ENCODE results near the gene USP10.

The USP10 gene

DNA sequence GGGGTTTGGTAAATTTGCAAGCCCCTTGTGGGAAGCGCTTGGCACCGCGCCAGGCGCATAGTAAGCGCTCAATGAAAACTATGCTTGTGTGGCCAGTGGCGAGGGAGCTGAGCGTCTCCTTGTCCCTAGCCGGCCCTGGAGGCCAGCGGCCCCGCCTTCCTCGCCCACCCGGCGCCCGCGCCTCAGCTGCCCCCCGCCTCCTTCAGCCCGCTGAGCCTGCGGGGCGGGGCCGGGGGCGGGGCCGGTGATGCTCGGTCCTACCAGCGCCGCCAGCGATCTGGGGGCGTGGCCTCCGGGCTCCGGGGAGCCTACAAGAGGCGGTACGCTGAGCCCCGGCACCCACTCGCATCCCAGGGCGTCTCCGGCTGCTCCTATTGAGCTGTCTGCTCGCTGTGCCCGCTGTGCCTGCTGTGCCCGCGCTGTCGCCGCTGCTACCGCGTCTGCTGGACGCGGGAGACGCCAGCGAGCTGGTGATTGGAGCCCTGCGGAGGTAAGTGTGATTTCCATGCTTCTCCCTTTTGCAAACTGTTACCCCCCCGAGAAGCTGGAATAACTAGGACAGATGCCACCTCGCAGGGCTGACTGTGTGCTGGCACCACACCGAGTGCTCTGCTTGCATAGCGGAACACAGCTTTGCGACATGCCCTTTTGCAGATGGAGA is 120.0 kb downstream of the USP10 start, which contains the start of gene CRISPLD2 (continued):
- no peak for TF ChIP-seq ZNF202 (tag by site-specific recombination; IDR thresholded peaks at IDR 0.05; ENCODE audit: borderline replicate concordance)
- TF ChIP-seq, protein P1, sequence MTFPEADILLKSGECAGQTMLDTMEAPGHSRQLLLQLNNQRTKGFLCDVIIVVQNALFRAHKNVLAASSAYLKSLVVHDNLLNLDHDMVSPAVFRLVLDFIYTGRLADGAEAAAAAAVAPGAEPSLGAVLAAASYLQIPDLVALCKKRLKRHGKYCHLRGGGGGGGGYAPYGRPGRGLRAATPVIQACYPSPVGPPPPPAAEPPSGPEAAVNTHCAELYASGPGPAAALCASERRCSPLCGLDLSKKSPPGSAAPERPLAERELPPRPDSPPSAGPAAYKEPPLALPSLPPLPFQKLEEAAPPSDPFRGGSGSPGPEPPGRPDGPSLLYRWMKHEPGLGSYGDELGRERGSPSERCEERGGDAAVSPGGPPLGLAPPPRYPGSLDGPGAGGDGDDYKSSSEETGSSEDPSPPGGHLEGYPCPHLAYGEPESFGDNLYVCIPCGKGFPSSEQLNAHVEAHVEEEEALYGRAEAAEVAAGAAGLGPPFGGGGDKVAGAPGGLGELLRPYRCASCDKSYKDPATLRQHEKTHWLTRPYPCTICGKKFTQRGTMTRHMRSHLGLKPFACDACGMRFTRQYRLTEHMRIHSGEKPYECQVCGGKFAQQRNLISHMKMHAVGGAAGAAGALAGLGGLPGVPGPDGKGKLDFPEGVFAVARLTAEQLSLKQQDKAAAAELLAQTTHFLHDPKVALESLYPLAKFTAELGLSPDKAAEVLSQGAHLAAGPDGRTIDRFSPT (tag by site-specific recombination; IDR thresholded peaks at IDR 0.05): peak; percentile 56; the same call in 1 of the 2 replicates
- 0 out of 2 replicates have a peak, but pooled peaks have one; percentile 24 for TF ChIP-seq ZNF692 (tag by site-specific recombination; IDR thresholded peaks at IDR 0.05)
- TF ChIP-seq ZSCAN4 (tag by site-specific recombination; IDR thresholded peaks at IDR 0.05): no peak
- TF ChIP-seq ZNF548 (tag by site-specific recombination; IDR thresholded peaks at IDR 0.05): no peak
- TF ChIP-seq ZNF112 (tag by site-specific recombination; IDR thresholded peaks at IDR 0.05): no peak
- peak; percentile 39 for TF ChIP-seq EGR2 (tag by site-specific recombination; IDR thresholded peaks at IDR 0.05; ENCODE audit: low read depth)
- peak; percentile 35; the same call in 1 of the 2 replicates for TF ChIP-seq KLF10 (tag by site-specific recombination; IDR thresholded peaks at IDR 0.05)
- no peak for TF ChIP-seq ZNF146 (tag by site-specific recombination; IDR thresholded peaks at IDR 0.05)
- TF ChIP-seq, protein P2, sequence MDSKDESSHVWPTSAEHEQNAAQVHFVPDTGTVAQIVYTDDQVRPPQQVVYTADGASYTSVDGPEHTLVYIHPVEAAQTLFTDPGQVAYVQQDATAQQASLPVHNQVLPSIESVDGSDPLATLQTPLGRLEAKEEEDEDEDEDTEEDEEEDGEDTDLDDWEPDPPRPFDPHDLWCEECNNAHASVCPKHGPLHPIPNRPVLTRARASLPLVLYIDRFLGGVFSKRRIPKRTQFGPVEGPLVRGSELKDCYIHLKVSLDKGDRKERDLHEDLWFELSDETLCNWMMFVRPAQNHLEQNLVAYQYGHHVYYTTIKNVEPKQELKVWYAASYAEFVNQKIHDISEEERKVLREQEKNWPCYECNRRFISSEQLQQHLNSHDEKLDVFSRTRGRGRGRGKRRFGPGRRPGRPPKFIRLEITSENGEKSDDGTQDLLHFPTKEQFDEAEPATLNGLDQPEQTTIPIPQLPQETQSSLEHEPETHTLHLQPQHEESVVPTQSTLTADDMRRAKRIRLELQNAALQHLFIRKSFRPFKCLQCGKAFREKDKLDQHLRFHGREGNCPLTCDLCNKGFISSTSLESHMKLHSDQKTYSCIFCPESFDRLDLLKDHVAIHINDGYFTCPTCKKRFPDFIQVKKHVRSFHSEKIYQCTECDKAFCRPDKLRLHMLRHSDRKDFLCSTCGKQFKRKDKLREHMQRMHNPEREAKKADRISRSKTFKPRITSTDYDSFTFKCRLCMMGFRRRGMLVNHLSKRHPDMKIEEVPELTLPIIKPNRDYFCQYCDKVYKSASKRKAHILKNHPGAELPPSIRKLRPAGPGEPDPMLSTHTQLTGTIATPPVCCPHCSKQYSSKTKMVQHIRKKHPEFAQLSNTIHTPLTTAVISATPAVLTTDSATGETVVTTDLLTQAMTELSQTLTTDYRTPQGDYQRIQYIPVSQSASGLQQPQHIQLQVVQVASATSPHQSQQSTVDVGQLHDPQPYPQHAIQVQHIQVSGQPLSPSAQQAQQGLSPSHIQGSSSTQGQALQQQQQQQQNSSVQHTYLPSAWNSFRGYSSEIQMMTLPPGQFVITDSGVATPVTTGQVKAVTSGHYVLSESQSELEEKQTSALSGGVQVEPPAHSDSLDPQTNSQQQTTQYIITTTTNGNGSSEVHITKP (tag by site-specific recombination; IDR thresholded peaks at IDR 0.05): 0 out of 2 replicates have a peak, but pooled peaks have one; percentile 35
- TF ChIP-seq ZNF266 (tag by site-specific recombination; IDR thresholded peaks at IDR 0.05; ENCODE audit: low read depth): no peak
- TF ChIP-seq, protein P3, sequence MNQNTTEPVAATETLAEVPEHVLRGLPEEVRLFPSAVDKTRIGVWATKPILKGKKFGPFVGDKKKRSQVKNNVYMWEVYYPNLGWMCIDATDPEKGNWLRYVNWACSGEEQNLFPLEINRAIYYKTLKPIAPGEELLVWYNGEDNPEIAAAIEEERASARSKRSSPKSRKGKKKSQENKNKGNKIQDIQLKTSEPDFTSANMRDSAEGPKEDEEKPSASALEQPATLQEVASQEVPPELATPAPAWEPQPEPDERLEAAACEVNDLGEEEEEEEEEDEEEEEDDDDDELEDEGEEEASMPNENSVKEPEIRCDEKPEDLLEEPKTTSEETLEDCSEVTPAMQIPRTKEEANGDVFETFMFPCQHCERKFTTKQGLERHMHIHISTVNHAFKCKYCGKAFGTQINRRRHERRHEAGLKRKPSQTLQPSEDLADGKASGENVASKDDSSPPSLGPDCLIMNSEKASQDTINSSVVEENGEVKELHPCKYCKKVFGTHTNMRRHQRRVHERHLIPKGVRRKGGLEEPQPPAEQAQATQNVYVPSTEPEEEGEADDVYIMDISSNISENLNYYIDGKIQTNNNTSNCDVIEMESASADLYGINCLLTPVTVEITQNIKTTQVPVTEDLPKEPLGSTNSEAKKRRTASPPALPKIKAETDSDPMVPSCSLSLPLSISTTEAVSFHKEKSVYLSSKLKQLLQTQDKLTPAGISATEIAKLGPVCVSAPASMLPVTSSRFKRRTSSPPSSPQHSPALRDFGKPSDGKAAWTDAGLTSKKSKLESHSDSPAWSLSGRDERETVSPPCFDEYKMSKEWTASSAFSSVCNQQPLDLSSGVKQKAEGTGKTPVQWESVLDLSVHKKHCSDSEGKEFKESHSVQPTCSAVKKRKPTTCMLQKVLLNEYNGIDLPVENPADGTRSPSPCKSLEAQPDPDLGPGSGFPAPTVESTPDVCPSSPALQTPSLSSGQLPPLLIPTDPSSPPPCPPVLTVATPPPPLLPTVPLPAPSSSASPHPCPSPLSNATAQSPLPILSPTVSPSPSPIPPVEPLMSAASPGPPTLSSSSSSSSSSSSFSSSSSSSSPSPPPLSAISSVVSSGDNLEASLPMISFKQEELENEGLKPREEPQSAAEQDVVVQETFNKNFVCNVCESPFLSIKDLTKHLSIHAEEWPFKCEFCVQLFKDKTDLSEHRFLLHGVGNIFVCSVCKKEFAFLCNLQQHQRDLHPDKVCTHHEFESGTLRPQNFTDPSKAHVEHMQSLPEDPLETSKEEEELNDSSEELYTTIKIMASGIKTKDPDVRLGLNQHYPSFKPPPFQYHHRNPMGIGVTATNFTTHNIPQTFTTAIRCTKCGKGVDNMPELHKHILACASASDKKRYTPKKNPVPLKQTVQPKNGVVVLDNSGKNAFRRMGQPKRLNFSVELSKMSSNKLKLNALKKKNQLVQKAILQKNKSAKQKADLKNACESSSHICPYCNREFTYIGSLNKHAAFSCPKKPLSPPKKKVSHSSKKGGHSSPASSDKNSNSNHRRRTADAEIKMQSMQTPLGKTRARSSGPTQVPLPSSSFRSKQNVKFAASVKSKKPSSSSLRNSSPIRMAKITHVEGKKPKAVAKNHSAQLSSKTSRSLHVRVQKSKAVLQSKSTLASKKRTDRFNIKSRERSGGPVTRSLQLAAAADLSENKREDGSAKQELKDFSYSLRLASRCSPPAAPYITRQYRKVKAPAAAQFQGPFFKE (tag by site-specific recombination; IDR thresholded peaks at IDR 0.05; ENCODE audit: borderline replicate concordance): 0 out of 2 replicates have a peak, but pooled peaks have one; percentile 53
- TF ChIP-seq IKZF3 (tag by site-specific recombination; IDR thresholded peaks at IDR 0.05): no peak
- TF ChIP-seq ZNF426 (tag by site-specific recombination; IDR thresholded peaks at IDR 0.05): no peak
- TF ChIP-seq KLF16 (tag by site-specific recombination; IDR thresholded peaks at IDR 0.05): 0 out of 2 replicates have a peak, but pooled peaks have one; percentile 54
- TF ChIP-seq ZNF600 (tag by site-specific recombination; IDR thresholded peaks at IDR 0.05): 0 out of 2 replicates have a peak, but pooled peaks have one; percentile 23
- TF ChIP-seq PBX3 (CRISPR knock-in tag; IDR thresholded peaks at IDR 0.05): no peak
- TF ChIP-seq ZBTB26 (tag by site-specific recombination; optimal IDR thresholded peaks at IDR 0.05): peak; percentile 59
- peak; percentile 62; the same call in 1 of the 2 replicates for TF ChIP-seq ZNF341 (tag by site-specific recombination; IDR thresholded peaks at IDR 0.05; ENCODE audit: low read depth)
- TF ChIP-seq ZNF311 (tag by site-specific recombination; IDR thresholded peaks at IDR 0.05; ENCODE audit: borderline replicate concordance): no peak
- peak; percentile 64; the same call in 1 of the 2 replicates for TF ChIP-seq KLF9 (tag by site-specific recombination; IDR thresholded peaks at IDR 0.05; ENCODE audit: low read depth)

All from HEK293 (cell line).